ENCODE measurements around the gene CCL1.

- TF ChIP-seq EZH2 (IDR thresholded peaks at IDR 0.05; ENCODE audit: borderline replicate concordance, insufficient read depth, low read depth, low read length, poor library complexity, severe bottlenecking) (no peak), CTCF (IDR thresholded peaks at IDR 0.05) (no peak)
Observed at GRCh38 chr17:34349751-34350150, 13.3 kb downstream of the CCL1 start.

Data from B cell (primary cell).